ENCODE data around the gene RASAL2.

DNA sequence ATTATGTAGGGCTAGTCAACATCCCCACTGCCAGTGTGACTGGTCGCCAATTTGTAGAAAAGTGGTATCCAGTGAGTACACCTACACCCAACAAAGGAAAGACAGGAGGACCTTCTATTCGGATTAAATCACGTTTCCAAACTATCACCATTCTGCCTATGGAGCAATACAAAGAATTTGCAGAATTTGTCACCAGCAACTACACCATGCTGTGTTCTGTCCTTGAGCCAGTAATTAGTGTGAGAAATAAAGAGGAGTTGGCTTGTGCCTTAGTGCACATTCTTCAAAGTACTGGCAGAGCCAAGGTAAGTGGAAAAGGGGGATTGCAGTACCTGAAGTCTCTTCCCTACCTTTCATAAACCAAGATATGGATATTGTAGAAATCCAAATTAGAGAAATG is 349.0 kb downstream of the RASAL2 start:
- TF ChIP-seq EZH2 (IDR thresholded peaks at IDR 0.05; ENCODE audit: insufficient read depth, low read length): no peak
- TF ChIP-seq, protein P1, sequence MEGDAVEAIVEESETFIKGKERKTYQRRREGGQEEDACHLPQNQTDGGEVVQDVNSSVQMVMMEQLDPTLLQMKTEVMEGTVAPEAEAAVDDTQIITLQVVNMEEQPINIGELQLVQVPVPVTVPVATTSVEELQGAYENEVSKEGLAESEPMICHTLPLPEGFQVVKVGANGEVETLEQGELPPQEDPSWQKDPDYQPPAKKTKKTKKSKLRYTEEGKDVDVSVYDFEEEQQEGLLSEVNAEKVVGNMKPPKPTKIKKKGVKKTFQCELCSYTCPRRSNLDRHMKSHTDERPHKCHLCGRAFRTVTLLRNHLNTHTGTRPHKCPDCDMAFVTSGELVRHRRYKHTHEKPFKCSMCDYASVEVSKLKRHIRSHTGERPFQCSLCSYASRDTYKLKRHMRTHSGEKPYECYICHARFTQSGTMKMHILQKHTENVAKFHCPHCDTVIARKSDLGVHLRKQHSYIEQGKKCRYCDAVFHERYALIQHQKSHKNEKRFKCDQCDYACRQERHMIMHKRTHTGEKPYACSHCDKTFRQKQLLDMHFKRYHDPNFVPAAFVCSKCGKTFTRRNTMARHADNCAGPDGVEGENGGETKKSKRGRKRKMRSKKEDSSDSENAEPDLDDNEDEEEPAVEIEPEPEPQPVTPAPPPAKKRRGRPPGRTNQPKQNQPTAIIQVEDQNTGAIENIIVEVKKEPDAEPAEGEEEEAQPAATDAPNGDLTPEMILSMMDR (IDR thresholded peaks at IDR 0.05; ENCODE audit: insufficient read depth, low read depth, low read length): no peak
